CD4-positive, alpha-beta T cell treated with Interleukin-12 subunit alpha and Interleukin-12 subunit beta, for 1 hour (primary cell): ENCODE results near the gene CFAP46.
"Not testable (repeated sequence)": the region's sequence is repeated elsewhere in the genome, so short reads cannot be mapped to it uniquely, and the experiment has no call there.

Source experiments
- DNase-seq: peaks from one replicate; pipeline ENCODE4 v3.0.0-alpha.2; 2020

Gene CFAP46

GRCh38 chr10:132943791-132944404 lies 1.5 kb upstream of the CFAP46 start:
- no peak for DNase-seq

GRCh38 chr10:132943058-132943790 lies 854 bp upstream of the CFAP46 start:
- DNase-seq = no peak

GRCh38 chr10:132941640-132942051 lies 724 bp downstream of the CFAP46 start:
- no peak for DNase-seq

- DNase-seq = no peak
These were observed 1.4 kb downstream of the CFAP46 start for GRCh38 chr10:132940791-132941465.

GRCh38 chr10:132939957-132940790 lies 2.2 kb downstream of the CFAP46 start:
- DNase-seq = peak; percentile 34

- no peak for DNase-seq
These were observed 2.9 kb downstream of the CFAP46 start for GRCh38 chr10:132939378-132939955.

- DNase-seq = no peak
These were observed 3.7 kb downstream of the CFAP46 start for GRCh38 chr10:132938472-132939339.

- no peak for DNase-seq
These were observed 4.5 kb downstream of the CFAP46 start for GRCh38 chr10:132937861-132938260.

GRCh38 chr10:132934953-132935352 lies 7.4 kb downstream of the CFAP46 start:
- no peak for DNase-seq

GRCh38 chr10:132933308-132934042 lies 8.9 kb downstream of the CFAP46 start:
- DNase-seq = no peak

GRCh38 chr10:132932461-132933307 lies 9.7 kb downstream of the CFAP46 start:
- no peak for DNase-seq

GRCh38 chr10:132931258-132932250 lies 10.8 kb downstream of the CFAP46 start:
- DNase-seq = not testable (repeated sequence)

GRCh38 chr10:132930701-132931100 lies 11.7 kb downstream of the CFAP46 start:
- DNase-seq = not testable (repeated sequence)

GRCh38 chr10:132929953-132930548 lies 12.3 kb downstream of the CFAP46 start:
- no peak for DNase-seq

- DNase-seq = no peak
These were observed 12.9 kb downstream of the CFAP46 start for GRCh38 chr10:132929480-132929879.

- DNase-seq = no peak
These were observed 14.1 kb downstream of the CFAP46 start for GRCh38 chr10:132928261-132928660.

- DNase-seq = no peak
These were observed 14.5 kb downstream of the CFAP46 start for GRCh38 chr10:132927824-132928223.
